SH-SY5Y (cell line): ENCODE results near the gene ZNF782.

Source experiments
- GATA2 ChIP-seq: IDR thresholded peaks from 2 replicates; pipeline ENCODE4 v1.6.1; 2011; ENCODE audit warnings: mild to moderate bottlenecking, low read depth, low read length
- GATA3 ChIP-seq: IDR thresholded peaks from 2 replicates; pipeline ENCODE4 v1.6.1; 2011; ENCODE audit warnings: low read depth, mild to moderate bottlenecking, low read length, moderate library complexity

Gene ZNF782

DNA sequence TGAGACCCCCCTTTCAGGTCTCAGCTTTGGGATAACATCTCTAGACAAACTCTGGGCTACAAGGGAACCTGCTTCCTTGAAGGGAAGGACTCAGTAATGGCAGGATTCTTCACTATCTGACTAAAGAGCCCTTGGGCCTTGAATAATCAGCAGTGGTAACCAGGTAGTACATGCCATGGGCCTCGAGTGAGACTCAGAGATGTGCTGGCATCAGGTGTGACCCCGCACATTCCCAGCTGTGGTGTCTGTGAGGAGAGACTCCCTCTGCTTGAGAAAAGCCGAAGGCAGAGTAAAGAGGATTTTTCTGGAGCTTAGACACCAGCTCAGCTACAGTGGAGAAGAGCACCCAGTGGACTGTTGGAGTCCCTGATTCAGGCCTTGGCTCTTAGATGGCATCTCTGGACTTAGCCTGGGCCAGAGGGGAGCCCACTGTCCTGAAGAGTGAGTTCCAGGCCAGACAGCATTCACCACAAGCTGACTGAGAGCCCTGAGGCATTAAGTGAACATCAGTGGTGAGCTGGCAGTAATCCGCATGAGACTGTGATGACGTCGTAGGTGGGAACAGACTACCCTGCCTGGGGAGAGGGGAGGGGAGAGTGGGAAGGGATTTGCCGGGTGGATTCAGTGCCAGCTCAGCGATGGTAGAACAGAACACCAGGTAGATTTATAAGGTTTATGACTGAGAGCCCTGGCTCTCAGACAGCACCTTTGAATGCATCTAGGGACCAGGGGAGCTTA, 5.3 kb upstream of the ZNF782 start:
- TF ChIP-seq GATA3: no peak
- no peak for TF ChIP-seq GATA2

DNA sequence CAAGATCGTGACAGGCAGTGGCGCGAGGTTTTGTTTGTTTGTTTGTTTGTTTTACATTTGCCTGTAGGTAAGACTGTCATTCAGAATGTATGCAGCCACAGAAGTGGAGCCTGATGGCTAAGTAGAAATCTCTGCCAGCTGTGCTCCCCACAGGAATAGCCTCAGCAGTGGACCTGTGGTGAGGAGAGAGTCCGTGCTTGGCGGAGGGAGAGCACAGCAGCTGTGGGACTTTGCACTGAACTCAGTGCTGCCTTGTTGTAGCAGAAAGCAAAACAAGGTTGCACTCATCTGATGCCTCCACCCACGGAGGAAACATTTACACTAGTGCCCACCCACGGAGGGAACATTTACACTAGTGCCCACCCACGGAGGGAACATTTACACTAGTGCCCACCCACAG, 4.4 kb upstream of the ZNF782 start:
- TF ChIP-seq GATA3: no peak
- TF ChIP-seq GATA2: no peak

GRCh38 chr9:96858018-96858573, 3.8 kb upstream of the ZNF782 start:
- TF ChIP-seq GATA3: no peak
- no peak for TF ChIP-seq GATA2

DNA sequence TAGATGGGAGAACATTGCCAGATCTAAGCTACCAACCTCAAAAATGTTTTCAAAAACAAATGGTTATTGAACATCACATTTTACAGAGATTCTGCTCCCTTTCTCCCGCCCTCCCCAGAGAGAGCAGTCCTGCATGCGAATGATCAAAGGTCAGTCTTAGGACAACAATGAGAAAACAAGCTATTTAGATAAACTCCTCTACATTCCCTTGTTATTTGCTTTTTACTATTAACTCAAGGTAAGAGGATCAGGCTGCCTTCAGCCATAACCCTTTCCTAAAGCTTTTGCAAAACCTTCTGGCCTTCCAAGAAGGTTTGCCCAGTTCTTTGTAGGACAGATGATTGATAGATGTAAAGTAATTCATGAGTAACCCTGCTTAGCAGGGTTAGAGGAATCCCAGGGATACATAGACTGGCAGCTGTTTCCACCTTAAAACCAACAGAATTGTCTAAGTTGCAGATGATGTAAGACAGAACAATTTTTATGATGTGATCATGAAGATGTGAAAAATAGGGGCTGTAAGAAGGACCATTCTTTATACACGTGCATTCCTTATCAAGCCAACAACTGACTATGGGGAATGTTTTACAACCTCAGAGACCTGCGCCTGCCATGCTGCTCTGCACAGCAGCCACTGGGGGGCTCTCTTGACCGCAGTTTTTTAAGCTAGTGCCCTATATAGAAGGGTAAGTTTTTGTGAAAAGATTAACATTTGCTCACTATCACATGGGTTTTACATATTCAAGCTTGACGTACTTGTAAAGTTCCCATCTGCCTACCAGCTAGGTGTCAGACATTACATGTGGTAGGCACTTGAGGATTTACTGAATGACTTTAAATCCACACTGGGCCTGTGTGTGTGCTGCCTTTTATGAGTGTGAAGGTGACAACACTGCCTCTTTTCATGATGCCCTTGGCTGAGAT, 2.3 kb upstream of the ZNF782 start:
- TF ChIP-seq GATA3: no peak
- no peak for TF ChIP-seq GATA2

GRCh38 chr9:96854651-96855273, 448 bp upstream of the ZNF782 start:
- TF ChIP-seq GATA3 (no peak), GATA2 (no peak)

GRCh38 chr9:96852676-96853075, 1.6 kb downstream of the ZNF782 start:
- TF ChIP-seq GATA2 (no peak), GATA3 (no peak)

GRCh38 chr9:96844040-96844439, 10.3 kb downstream of the ZNF782 start:
- TF ChIP-seq GATA3 (no peak), GATA2 (no peak)

GRCh38 chr9:96818533-96818932, 35.8 kb downstream of the ZNF782 start:
- TF ChIP-seq GATA2: no peak
- no peak for TF ChIP-seq GATA3

DNA sequence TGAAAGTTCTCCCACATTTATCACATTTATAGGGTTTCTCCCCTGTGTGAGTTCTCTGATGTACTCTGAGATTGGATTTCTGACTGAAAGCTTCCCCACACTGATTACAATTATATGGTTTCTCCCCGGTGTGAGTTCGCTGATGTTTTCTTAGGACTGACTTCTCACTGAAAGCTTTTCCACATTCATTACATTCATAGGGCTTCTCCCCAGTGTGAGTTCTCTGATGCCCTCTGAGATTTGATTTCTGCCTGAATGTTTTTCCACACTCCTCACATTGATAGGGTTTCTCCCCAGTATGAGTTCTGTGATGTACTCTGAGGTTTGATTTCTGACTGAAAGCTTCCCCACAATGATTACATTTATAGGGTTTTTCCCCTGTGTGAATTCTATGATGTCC, 36.3 kb downstream of the ZNF782 start:
- TF ChIP-seq GATA2 (no peak), GATA3 (no peak)

GRCh38 chr9:96813607-96814006, 40.7 kb downstream of the ZNF782 start:
- TF ChIP-seq GATA3 (no peak), GATA2 (no peak)

DNA sequence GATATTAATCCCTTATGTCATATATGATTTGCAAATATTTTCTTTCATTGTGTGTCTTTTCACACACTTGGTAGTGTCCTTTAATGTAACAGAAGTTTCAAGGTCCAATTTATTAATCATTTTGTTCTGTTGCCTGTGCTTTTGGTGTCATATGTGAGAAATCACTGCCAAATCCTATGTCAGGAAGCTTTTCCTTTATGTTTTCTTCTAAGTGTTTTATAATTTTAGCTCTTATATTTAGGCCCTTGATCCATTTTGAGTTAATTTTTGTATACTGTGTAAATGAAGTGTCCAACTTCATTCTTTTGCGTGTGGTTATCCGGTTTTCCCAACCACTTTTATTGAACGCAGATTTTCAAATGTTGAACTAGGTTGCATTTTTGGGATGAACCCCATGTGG, 70.3 kb downstream of the ZNF782 start:
- TF ChIP-seq GATA2: no peak
- no peak for TF ChIP-seq GATA3

- no peak for TF ChIP-seq GATA3
- TF ChIP-seq GATA2: no peak
Measured at GRCh38 chr9:96782235-96782634, 72.1 kb downstream of the ZNF782 start.

- TF ChIP-seq GATA2 (no peak), GATA3 (no peak)
Measured at GRCh38 chr9:96781552-96781951, 72.8 kb downstream of the ZNF782 start.

DNA sequence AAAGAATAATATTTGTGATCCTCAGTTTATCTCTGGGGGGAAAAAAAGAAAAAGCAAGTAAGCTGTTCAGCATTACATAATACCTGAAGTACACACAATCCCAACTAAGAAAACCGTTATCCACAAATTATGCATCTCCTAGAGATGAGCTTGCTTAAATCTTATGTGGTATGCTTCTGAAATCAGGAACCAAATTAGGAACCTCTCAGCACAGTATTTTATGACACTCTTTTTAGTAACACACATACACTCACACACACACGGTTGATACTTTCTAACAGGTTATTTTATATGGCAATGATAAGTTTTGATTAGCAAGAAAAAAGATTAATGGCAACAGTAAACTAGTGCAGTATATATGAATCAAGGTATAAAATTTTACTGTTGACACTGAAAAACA, 75.2 kb downstream of the ZNF782 start:
- TF ChIP-seq GATA3 (no peak), GATA2 (no peak)
